GM19463 (cell line): ENCODE data around the gene FHAD1.

ENCODE experiments used
- ATAC-seq: cut with Tn5 transposase; IDR thresholded peaks from one replicate; pipeline ENCODE4 v1.9.1; 2021; ENCODE audit warnings: mild to moderate bottlenecking, moderate library complexity; ENCODE audit not compliant: unreplicated experiment

FHAD1 gene

GRCh38 chr1:15324869-15325335 is 77.9 kb downstream of the FHAD1 start:
- ATAC-seq: no peak

GRCh38 chr1:15325375-15326085 is 78.5 kb downstream of the FHAD1 start:
- no peak for ATAC-seq

GRCh38 chr1:15326691-15327588 is 79.9 kb downstream of the FHAD1 start:
- ATAC-seq: no peak

- ATAC-seq: no peak
These were observed 81.5 kb downstream of the FHAD1 start for GRCh38 chr1:15328351-15329103.

- ATAC-seq: no peak
These were observed 82.2 kb downstream of the FHAD1 start for GRCh38 chr1:15329104-15329820.

GRCh38 chr1:15330028-15330427 is 83.0 kb downstream of the FHAD1 start:
- ATAC-seq: no peak

- ATAC-seq: no peak
These were observed 84.2 kb downstream of the FHAD1 start for GRCh38 chr1:15331180-15331579.

- ATAC-seq: no peak
These were observed 84.7 kb downstream of the FHAD1 start for GRCh38 chr1:15331734-15332133.

- ATAC-seq: no peak
These were observed 85.5 kb downstream of the FHAD1 start for GRCh38 chr1:15332525-15332924.

GRCh38 chr1:15332952-15333715 is 86.1 kb downstream of the FHAD1 start:
- ATAC-seq: no peak

- no peak for ATAC-seq
These were observed 88.0 kb downstream of the FHAD1 start for GRCh38 chr1:15334995-15335394.

GRCh38 chr1:15336866-15337265 is 89.8 kb downstream of the FHAD1 start:
- ATAC-seq: no peak

GRCh38 chr1:15337656-15338402 is 90.8 kb downstream of the FHAD1 start:
- ATAC-seq: no peak

GRCh38 chr1:15339570-15339969 is 92.5 kb downstream of the FHAD1 start:
- no peak for ATAC-seq

- no peak for ATAC-seq
These were observed 94.2 kb downstream of the FHAD1 start for GRCh38 chr1:15341228-15341627.

GRCh38 chr1:15341634-15342407 is 94.8 kb downstream of the FHAD1 start:
- ATAC-seq: no peak

- no peak for ATAC-seq
These were observed 95.5 kb downstream of the FHAD1 start for GRCh38 chr1:15342408-15342967.

GRCh38 chr1:15343099-15343498 is 96.1 kb downstream of the FHAD1 start:
- ATAC-seq: no peak
